HepG2 (cell line): ENCODE data around the gene CPNE5. TPM values are rescaled to one million over a fixed set of nuclear protein-coding genes. Genes with fewer than 3 reads are reported as not detected.

Source experiments
- ATAC-seq: fragments of 200-7000 bp; cut with Tn5 transposase; 3 replicates; pipeline ENCODE4 v1.9.1; 2020; ENCODE audit warnings: mild to moderate bottlenecking, moderate library complexity
- BruUV-seq: library from RNA; stranded (reverse); fragments of 400-500 nt; replicated peaks from 2 replicates; lab custom pipeline; 2021; lab: Mats Ljungman, UMichigan
- CTCF ChIA-PET: fragments of 300-600 bp; formaldehyde crosslinking; extraction: SDS; loops from one replicate; lab custom pipeline; 2021; ENCODE audit warnings: low total read pairs, inconsistent platforms, low intra/inter-chr PET ratio; lab: Yijun Ruan, JAX
- POLR2A ChIA-PET: fragments of 350-600 bp; sonication (Branson Sonifier 250); formaldehyde crosslinking; loops from one replicate; lab custom pipeline; 2020; ENCODE audit warnings: antibody characterized with exemption, inconsistent platforms; lab: Yijun Ruan, JAX
- DNase-seq: peaks from one replicate; pipeline ENCODE4 v3.0.0-alpha.2; 2015; ENCODE audit warnings: low spot score
- FAIRE-seq: peaks from 3 replicates; lab custom pipeline; 2011; peaks lifted over from hg19 to GRCh38; lab: Jason Lieb, UNC
- H2AFZ ChIP-seq: one replicate; pipeline ENCODE4 v1.6.1; 2011; ENCODE audit warnings: low read length, inconsistent platforms
- H3K27ac ChIP-seq: fragments of 300-600 bp; 3 replicates; pipeline ENCODE4 v1.8.0; 2011; ENCODE audit warnings: mixed run types, mild to moderate bottlenecking, mixed read lengths, low read length, inconsistent platforms; ENCODE audit not compliant: insufficient read depth; ENCODE audit errors: extremely low read length
- H3K27me3 ChIP-seq, 2 experiments: fragments of 200-600 bp in 1 of 2; 2 replicates in 1 of 2; 3 replicates in 1 of 2; pipeline versions ENCODE4 v1.6.0 to v1.8.0; 2011; ENCODE audit warnings: low read length in 2 of 2, mild to moderate bottlenecking in 2 of 2, moderate library complexity in 2 of 2, inconsistent platforms in 1 of 2; ENCODE audit not compliant: insufficient read depth in 2 of 2, control insufficient read depth in 1 of 2
- H3K36me3 ChIP-seq, 2 experiments: fragments of 200-600 bp in 1 of 2; replicated peaks in 1 of 2; 2 replicates in 1 of 2; 3 replicates in 1 of 2; pipeline versions ENCODE4 v1.5.1 to v1.8.0; 2011; ENCODE audit warnings: low read length in 2 of 2, inconsistent platforms in 1 of 2; ENCODE audit not compliant: insufficient read depth in 2 of 2, control insufficient read depth in 1 of 2
- H3K4me1 ChIP-seq: 2 replicates; pipeline ENCODE4 v1.5.1; 2012; ENCODE audit warnings: low read length, inconsistent platforms; ENCODE audit not compliant: insufficient read depth
- H3K4me2 ChIP-seq: 2 replicates; pipeline ENCODE4 v1.6.0; 2011; ENCODE audit warnings: low read depth, low read length, inconsistent platforms
- H3K4me3 ChIP-seq, 3 experiments: fragments of 200-600 bp in 1 of 3; sonication (generic), shearing (Covaris generic) in 1 of 3; replicated peaks in 1 of 3; 2 replicates each; pipeline ENCODE4 v1.5.1; 2011 to 2016; ENCODE audit warnings: low read length in 3 of 3, inconsistent platforms in 2 of 3, low read depth in 2 of 3, mild to moderate bottlenecking in 2 of 3, control low read depth in 1 of 3, mixed read lengths in 1 of 3; ENCODE audit not compliant: insufficient read depth in 1 of 3
- H3K79me2 ChIP-seq: one replicate; pipeline ENCODE4 v1.6.1; 2011; ENCODE audit warnings: low read length, inconsistent platforms; ENCODE audit not compliant: insufficient read depth
- H3K9ac ChIP-seq: 2 replicates; pipeline ENCODE4 v1.6.0; 2011; ENCODE audit warnings: mild to moderate bottlenecking, low read depth, low read length, inconsistent platforms; ENCODE audit not compliant: insufficient read depth
- H3K9me3 ChIP-seq: 2 replicates; pipeline ENCODE4 v1.5.1; 2012; ENCODE audit warnings: mild to moderate bottlenecking, low read length
- H4K20me1 ChIP-seq: 2 replicates; pipeline ENCODE4 v1.6.0; 2011; ENCODE audit warnings: inconsistent platforms, mild to moderate bottlenecking, low read length, moderate library complexity; ENCODE audit not compliant: insufficient read depth
- ARID5B ChIP-seq: IDR thresholded peaks from 2 replicates; pipeline ENCODE4 v1.4.0; 2020; ENCODE audit warnings: mild to moderate bottlenecking, missing genetic modification reagents
- ASH2L ChIP-seq: fragments of 300-600, 200-600 bp; sonication (generic); IDR thresholded peaks from 2 replicates; pipeline ENCODE4 v1.7.0; 2017; ENCODE audit warnings: low read depth, mild to moderate bottlenecking, moderate library complexity, mixed read lengths, low read length; ENCODE audit not compliant: insufficient read length
- BRD4 ChIP-seq: sonication (generic); formaldehyde crosslinking; IDR thresholded peaks from 2 replicates; pipeline ENCODE4 v1.4.0; 2020; ENCODE audit warnings: missing genetic modification reagents
- GABPB1 ChIP-seq: IDR thresholded peaks from 2 replicates; pipeline ENCODE4 v1.6.1; 2016; ENCODE audit warnings: mild to moderate bottlenecking, missing genetic modification reagents, moderate library complexity, missing compliant biosample characterization
- HOXA3 ChIP-seq: sonication (generic); formaldehyde crosslinking; IDR thresholded peaks from 2 replicates; pipeline ENCODE4 v1.5.0; 2020; ENCODE audit warnings: missing genetic modification reagents
- KLF11 ChIP-seq: IDR thresholded peaks from 2 replicates; pipeline ENCODE4 v1.6.1; 2016; ENCODE audit warnings: missing compliant biosample characterization
- NFE2 ChIP-seq: sonication (generic); formaldehyde crosslinking; IDR thresholded peaks from 2 replicates; pipeline ENCODE4 v1.4.0; 2020; ENCODE audit warnings: missing genetic modification reagents
- PAF1 ChIP-seq: IDR thresholded peaks from 2 replicates; pipeline ENCODE4 v1.6.1; 2016; ENCODE audit warnings: missing genetic modification reagents, missing compliant biosample characterization
- PHF21A ChIP-seq: sonication (generic); formaldehyde crosslinking; IDR thresholded peaks from 2 replicates; pipeline ENCODE4 v1.5.0; 2020; ENCODE audit warnings: mild to moderate bottlenecking, missing genetic modification reagents
- RELA ChIP-seq: sonication (generic); formaldehyde crosslinking; IDR thresholded peaks from 2 replicates; pipeline ENCODE4 v1.4.0; 2020; ENCODE audit warnings: missing genetic modification reagents
- SATB2 ChIP-seq: sonication (generic); formaldehyde crosslinking; IDR thresholded peaks from 2 replicates; pipeline ENCODE4 v1.5.0; 2020; ENCODE audit warnings: missing genetic modification reagents
- TERF1 ChIP-seq: sonication (generic); formaldehyde crosslinking; IDR thresholded peaks from 2 replicates; pipeline ENCODE4 v1.8.0; 2022; ENCODE audit warnings: mild to moderate bottlenecking, missing genetic modification reagents, moderate library complexity
- THYN1 ChIP-seq: sonication (generic); formaldehyde crosslinking; IDR thresholded peaks from 2 replicates; pipeline ENCODE4 v1.8.1; 2023; ENCODE audit warnings: low read depth, mild to moderate bottlenecking, moderate library complexity, missing genetic modification reagents, borderline replicate concordance
- ZFP62 ChIP-seq: sonication (generic); formaldehyde crosslinking; IDR thresholded peaks from 2 replicates; pipeline ENCODE4 v1.4.0; 2020; ENCODE audit warnings: missing genetic modification reagents
- ZKSCAN5 ChIP-seq: sonication (generic); formaldehyde crosslinking; IDR thresholded peaks from 2 replicates; pipeline ENCODE4 v1.5.1; 2020; ENCODE audit warnings: mild to moderate bottlenecking, missing genetic modification reagents
- ZNF138 ChIP-seq: sonication (generic); formaldehyde crosslinking; IDR thresholded peaks from 2 replicates; pipeline ENCODE4 v1.5.0; 2020; ENCODE audit warnings: mild to moderate bottlenecking, low read depth, missing genetic modification reagents
- ZNF24 ChIP-seq: fragments of 450-650 bp; IDR thresholded peaks from 2 replicates; pipeline ENCODE4 v1.6.1; 2017; ENCODE audit warnings: antibody characterized with exemption, mild to moderate bottlenecking
- ZNF737 ChIP-seq: sonication (generic); formaldehyde crosslinking; IDR thresholded peaks from 2 replicates; pipeline ENCODE4 v1.5.0; 2020; ENCODE audit warnings: missing genetic modification reagents, mild to moderate bottlenecking, borderline replicate concordance
- ZNF772 ChIP-seq: sonication (generic); formaldehyde crosslinking; IDR thresholded peaks from 2 replicates; pipeline ENCODE4 v1.5.0; 2020; ENCODE audit warnings: mild to moderate bottlenecking, missing genetic modification reagents
- WGBS: methylation state at CpG from one replicate; pipeline ENCODE4 v1.1.6; 2017; ENCODE audit warnings: low lambda C conversion rate; 5-methylcytosine and 5-hydroxymethylcytosine counted together
- in situ Hi-C: cut with HindIII; loops from 2 replicates; pipeline ENCODE4 v1.10.0; 2017; ENCODE audit warnings: low pct_unique_long_range_greater_than_20kb; ENCODE audit not compliant: extremely low pct_ligation_motif_present
- intact Hi-C: fragments of 100-400 bp; cut with micrococcal nuclease; formaldehyde crosslinking; loops from one replicate; pipeline ENCODE4 v1.10.0; 2022; ENCODE audit not compliant: unreplicated experiment
- polyA plus RNA-seq, 8 experiments: library from polyadenylated mRNA; depleted of rRNA in 3 of 8; stranded (reverse) in 7 of 8; unstranded in 1 of 8; fragments of >200 nt; fragmentation: Illumina TruSeq in 4 of 8; extraction: Trizol in 4 of 8; gene quantifications; 2 replicates each; pipeline versions ENCODE4 v1.2.1 to v1.2.3, GENCODE V29; 2011 to 2016; ENCODE audit warnings: low read depth in 4 of 8, missing spikeins in 1 of 8, mixed read lengths in 1 of 8; ENCODE audit not compliant: insufficient read depth in 1 of 8
- total RNA-seq, 5 experiments: library from RNA; depleted of rRNA; stranded (reverse); fragments of >200 nt; fragmentation: Illumina TruSeq; extraction: Trizol; gene quantifications; 2 replicates each; pipeline ENCODE4 v1.2.3, GENCODE V29; 2016; ENCODE audit warnings: low read depth in 1 of 5
- TF ChIP-seq, protein P1 (sequence below): sonication (generic); formaldehyde crosslinking; IDR thresholded peaks from 2 replicates; pipeline ENCODE4 v1.8.0; 2022; ENCODE audit warnings: missing genetic modification reagents, mild to moderate bottlenecking, inconsistent platforms, borderline replicate concordance

CPNE5 gene
- total and polyA plus RNA-seq, 2 of the 13 experiments (the other 11 are each of a cell fraction or from before 2014, with no cell fraction given) = 0.16 TPM; not detected in 1

DNA sequence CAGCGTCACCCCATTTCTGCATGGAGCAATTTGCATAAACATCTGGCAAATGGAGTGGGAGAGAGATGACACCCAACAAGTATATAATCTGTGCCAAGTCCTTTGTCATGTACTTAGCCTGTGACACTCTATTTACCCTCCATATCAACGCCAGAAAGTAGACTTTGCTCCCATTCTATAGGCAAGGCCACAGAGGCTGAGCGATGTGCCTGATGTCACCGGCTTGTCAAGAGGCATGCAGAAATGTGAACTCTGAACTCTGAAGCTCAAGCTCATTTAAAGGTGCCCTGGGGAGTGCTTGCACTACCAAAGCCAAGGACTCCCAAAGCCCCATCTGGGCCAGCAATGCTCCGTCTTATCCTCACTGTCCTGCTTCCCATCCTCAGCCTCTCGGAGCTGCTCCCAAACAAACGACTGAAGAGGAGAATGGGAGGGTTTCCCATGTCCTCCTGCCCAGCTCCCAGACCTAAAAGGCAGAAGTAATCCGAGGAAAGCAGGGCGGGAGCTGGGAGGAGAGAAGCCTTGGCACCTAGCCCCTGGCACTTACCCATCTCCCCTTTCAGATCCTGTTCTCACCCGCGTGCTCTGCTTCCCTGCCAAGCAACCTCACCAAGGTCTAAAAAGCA is 9.2 kb downstream of the CPNE5 start:
- peak overlapping the region; percentile 71 for H3K27ac ChIP-seq
- peak overlapping the region; percentile 77 for H3K4me2 ChIP-seq
- peak; percentile 98 for DNase-seq
- WGBS = 10% methylated on average over 9 of the region's 11 CpGs
- peak; percentile 87 for ATAC-seq
- peak overlapping the region; percentile 7 to 60 (median 10); a peak in 4 of 6 replicates for H3K4me3 ChIP-seq
- H3K9me3 ChIP-seq = peaks cover 3% of the 10 kb centered on the region; the same call in 1 of the 2 replicates
- intact Hi-C loops = no loop called here
- peaks cover 95% of the 10 kb centered on the region for H3K4me1 ChIP-seq
- no peak overlapping the region for H2AFZ ChIP-seq
- peak; percentile 100 for FAIRE-seq
- no peaks in the 10 kb centered on the region for H3K79me2 ChIP-seq
- in situ Hi-C loops = no loop called here
- H4K20me1 ChIP-seq = no peaks in the 10 kb centered on the region
- peak overlapping the region; percentile 65 for H3K9ac ChIP-seq
- H3K36me3 ChIP-seq = no peaks in the 10 kb centered on the region
- CTCF ChIA-PET = no interaction called here
- H3K27me3 ChIP-seq = peaks cover 2 to 15% of the 10 kb centered on the region in 2 experiments; a peak in 2 of 5 replicates
- POLR2A ChIA-PET = interaction anchor here (1.2 to 1.9 kb wide), 6 partner anchors 10 to 45 kb away, joined by 3 to 19 read pairs (median 6); partner anchors contain the start of gene PPIL1
- no TSS peak for BruUV-seq
- TF ChIP-seq GABPB1 (CRISPR knock-in tag) (peak; percentile 30), ZNF24 (no peak), RELA (CRISPR knock-in tag) (no peak), KLF11 (CRISPR knock-in tag) (no peak), ZFP62 (CRISPR knock-in tag) (no peak), THYN1 (no peak), ZNF737 (CRISPR knock-in tag) (no peak), BRD4 (CRISPR knock-in tag) (no peak), NFE2 (CRISPR knock-in tag) (no peak), PAF1 (CRISPR knock-in tag) (no peak), ASH2L (no peak), SATB2 (no peak), HOXA3 (CRISPR knock-in tag) (peak; percentile 98), ARID5B (CRISPR knock-in tag) (peak; percentile 92), ZKSCAN5 (CRISPR knock-in tag) (no peak), TERF1 (no peak), ZNF772 (CRISPR knock-in tag) (0 out of 2 replicates have a peak, but pooled peaks have one; percentile 40), ZNF138 (CRISPR knock-in tag) (no peak), PHF21A (peak; percentile 93)
- TF ChIP-seq, protein P1, sequence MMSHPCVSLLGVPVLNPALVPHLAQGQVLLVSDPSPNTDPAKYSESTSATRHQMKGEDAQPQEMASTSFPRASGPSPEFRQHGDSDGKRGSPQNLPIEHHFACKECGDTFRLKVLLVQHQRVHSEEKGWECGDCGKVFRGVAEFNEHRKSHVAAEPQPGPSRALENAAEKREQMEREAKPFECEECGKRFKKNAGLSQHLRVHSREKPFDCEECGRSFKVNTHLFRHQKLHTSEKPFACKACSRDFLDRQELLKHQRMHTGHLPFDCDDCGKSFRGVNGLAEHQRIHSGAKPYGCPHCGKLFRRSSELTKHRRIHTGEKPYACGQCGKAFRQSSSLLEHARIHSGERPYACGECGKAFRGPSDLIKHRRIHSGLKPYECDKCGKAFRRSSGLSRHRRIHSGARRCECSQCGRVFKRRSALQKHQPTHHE (CRISPR knock-in tag) = no peak
